ENCODE results near the gene ATP8B2.

- TF ChIP-seq ZNF610 (tag by site-specific recombination; IDR thresholded peaks at IDR 0.05; ENCODE audit: borderline replicate concordance) (no peak), ZNF664 (tag by site-specific recombination; IDR thresholded peaks at IDR 0.05) (no peak), ZNF473 (tag by site-specific recombination; IDR thresholded peaks at IDR 0.05) (no peak), CTCF (tag by site-specific recombination; IDR thresholded peaks at IDR 0.05) (peak; percentile 51; the same call in 1 of the 2 replicates)
These were observed 3.8 kb downstream of the ATP8B2 start for GRCh38 chr1:154329152-154329521.

Measured in HEK293 (cell line).